Right ventricle myocardium superior (tissue), 1 donor: ENCODE measurements around the gene UBQLNL. TPM values are rescaled to one million over a fixed set of nuclear protein-coding genes. Genes with fewer than 3 reads are reported as not detected.

ENCODE experiments used
- ATAC-seq: fragments of 200-7000 bp; cut with Tn5 transposase; one replicate; pipeline ENCODE4 v1.9.1; 2020; ENCODE audit warnings: mild to moderate bottlenecking; ENCODE audit not compliant: poor library complexity
- DNase-seq: peaks from one replicate; pipeline ENCODE4 v3.0.0-alpha.2; 2020
- intact Hi-C: fragments of 100-400 bp; cut with DNase I; formaldehyde crosslinking; loops from one replicate; pipeline ENCODE4 v1.11.2; 2022
- long read RNA-seq: library from polyadenylated mRNA; unstranded; transcript quantifications from one replicate; pipeline ENCODE4 v2.0.0, GENCODE V29; 2021
- total RNA-seq: library from RNA; stranded (reverse); fragmentation: NEBNext Ultra II Directional; extraction: Animal tissue kit (Norgen Biotek cat#: 25700); gene quantifications from one replicate; pipeline ENCODE4 v1.2.1, GENCODE V29; 2021
- donor health status: DM: no; HTN: yes; CAD: no; lungs with severe emphysema.

The UBQLNL gene
- not detected for total RNA-seq
- long read RNA-seq = 0 reads

- intact Hi-C loops = no loop called here
- no peak for ATAC-seq
- DNase-seq = no peak
These were observed at the start of gene UBQLNL for GRCh38 chr11:5516599-5516998. Gene UBQLNL, minus strand, starts transcription at chr11:5516699. Its CDS starts 258 bp downstream, at chr11:5516441.

GRCh38 chr11:5564259-5565019 lies 47.9 kb upstream of the UBQLNL start:
- no peak for ATAC-seq
- no peak for DNase-seq
- intact Hi-C loops = no loop called here

- ATAC-seq (no peak), DNase-seq (no peak)
- intact Hi-C loops = no loop called here
These were observed 41.3 kb upstream of the UBQLNL start for GRCh38 chr11:5557751-5558150.

GRCh38 chr11:5556596-5557188 lies 40.2 kb upstream of the UBQLNL start:
- no peak for ATAC-seq
- intact Hi-C loops = no loop called here

GRCh38 chr11:5553343-5553742 lies 36.8 kb upstream of the UBQLNL start:
- intact Hi-C loops = no loop called here
- ATAC-seq (no peak), DNase-seq (no peak)

More at GRCh38 chr11:5556596-5557188, 40.2 kb upstream of the UBQLNL start:
- no peak for DNase-seq

- intact Hi-C loops = no loop called here
- ATAC-seq (no peak), DNase-seq (no peak)
These were observed 34.1 kb upstream of the UBQLNL start for GRCh38 chr11:5550440-5551095.

GRCh38 chr11:5548440-5548839 lies 31.9 kb upstream of the UBQLNL start, which contains the start of gene OR52H1:
Gene OR52H1, minus strand, starts transcription at chr11:5548540. Its CDS starts 3,035 bp downstream, at chr11:5545505.
- no peak for ATAC-seq
- intact Hi-C loops = no loop called here
- no peak for DNase-seq

- ATAC-seq = no peak
- intact Hi-C loops = no loop called here
These were observed 31.5 kb upstream of the UBQLNL start for GRCh38 chr11:5547982-5548381.

GRCh38 chr11:5546457-5546856 lies 30.0 kb upstream of the UBQLNL start:
- ATAC-seq (no peak), DNase-seq (no peak)
- intact Hi-C loops = no loop called here

More at GRCh38 chr11:5547982-5548381, 31.5 kb upstream of the UBQLNL start:
- no peak for DNase-seq

GRCh38 chr11:5541427-5541826 lies 24.9 kb upstream of the UBQLNL start:
- ATAC-seq (no peak), DNase-seq (no peak)
- intact Hi-C loops = no loop called here

- ATAC-seq (no peak), DNase-seq (no peak)
- intact Hi-C loops = no loop called here
These were observed 20.0 kb upstream of the UBQLNL start for GRCh38 chr11:5536482-5536881.

- intact Hi-C loops = no loop called here
- no peak for ATAC-seq
- no peak for DNase-seq
These were observed 17.5 kb upstream of the UBQLNL start for GRCh38 chr11:5534046-5534445.

GRCh38 chr11:5531053-5531831 lies 14.7 kb upstream of the UBQLNL start:
- ATAC-seq = no peak
- no peak for DNase-seq
- intact Hi-C loops = no loop called here

GRCh38 chr11:5528495-5528894 lies 12.0 kb upstream of the UBQLNL start:
- ATAC-seq (no peak), DNase-seq (no peak)
- intact Hi-C loops = no loop called here

- DNase-seq (no peak), ATAC-seq (no peak)
- intact Hi-C loops = no loop called here
These were observed 11.2 kb upstream of the UBQLNL start for GRCh38 chr11:5527716-5528115.

GRCh38 chr11:5524756-5525155 lies 8.3 kb upstream of the UBQLNL start:
- DNase-seq (no peak), ATAC-seq (no peak)
- intact Hi-C loops = no loop called here

- DNase-seq (no peak), ATAC-seq (no peak)
- intact Hi-C loops = no loop called here
These were observed 5.8 kb upstream of the UBQLNL start for GRCh38 chr11:5522308-5522707.

GRCh38 chr11:5521540-5521939 lies 5.0 kb upstream of the UBQLNL start:
- intact Hi-C loops = no loop called here
- no peak for ATAC-seq
- DNase-seq = no peak

- intact Hi-C loops = no loop called here
- no peak for DNase-seq
- ATAC-seq = no peak
These were observed 1.7 kb downstream of the UBQLNL start for GRCh38 chr11:5514841-5515240.
